GM23248 (cell line): Measurements from ENCODE around the gene PIP5KL1. TPM values are rescaled to one million over a fixed set of nuclear protein-coding genes. Genes with fewer than 3 reads are reported as not detected.

Source experiments
- DNase-seq: peaks from one replicate; pipeline ENCODE4 v3.0.0-alpha.2; 2015
- H2AFZ ChIP-seq: fragments of 200-600 bp; sonication (generic); 2 replicates; pipeline ENCODE4 v1.6.1; 2016; ENCODE audit warnings: antibody characterized with exemption
- H3F3A ChIP-seq: fragments of 200-600 bp; sonication (generic); 2 replicates; pipeline ENCODE4 v1.6.1; 2016; ENCODE audit warnings: mild to moderate bottlenecking, antibody characterized with exemption, mixed run types; ENCODE audit not compliant: insufficient read depth
- H3K27ac ChIP-seq: fragments of 200-600 bp; sonication (generic); 2 replicates; pipeline ENCODE4 v1.5.1; 2016; ENCODE audit warnings: mild to moderate bottlenecking
- H3K27me3 ChIP-seq: fragments of 200-600 bp; sonication (generic); replicated peaks from 2 replicates; pipeline ENCODE4 v1.6.1; 2016; ENCODE audit warnings: mild to moderate bottlenecking; ENCODE audit not compliant: insufficient read depth
- H3K36me3 ChIP-seq: fragments of 200-600 bp; sonication (generic); 2 replicates; pipeline ENCODE4 v1.6.1; 2016; ENCODE audit warnings: low read depth, mild to moderate bottlenecking
- H3K4me1 ChIP-seq: fragments of 200-600 bp; sonication (generic); 2 replicates; pipeline ENCODE4 v1.6.1; 2016; ENCODE audit warnings: mild to moderate bottlenecking; ENCODE audit not compliant: insufficient read depth
- H3K4me2 ChIP-seq: fragments of 200-600 bp; sonication (generic); one replicate; pipeline ENCODE4 v1.6.1; 2016; ENCODE audit warnings: mild to moderate bottlenecking; ENCODE audit not compliant: unreplicated experiment
- H3K4me3 ChIP-seq: fragments of 200-600 bp; sonication (generic); 2 replicates; pipeline ENCODE4 v1.5.1; 2016; ENCODE audit warnings: mild to moderate bottlenecking
- H3K79me2 ChIP-seq: fragments of 200-600 bp; sonication (generic); 2 replicates; pipeline ENCODE4 v1.6.1; 2016; ENCODE audit warnings: mild to moderate bottlenecking; ENCODE audit not compliant: insufficient read depth
- H3K9ac ChIP-seq: fragments of 200-600 bp; sonication (generic); 2 replicates; pipeline ENCODE4 v1.6.1; 2016; ENCODE audit warnings: mild to moderate bottlenecking
- H3K9me2 ChIP-seq: fragments of 200-600 bp; sonication (generic); 2 replicates; pipeline ENCODE4 v1.6.1; 2016; ENCODE audit warnings: mixed run types, mild to moderate bottlenecking, moderate library complexity; ENCODE audit not compliant: insufficient read depth
- H3K9me3 ChIP-seq: fragments of 200-600 bp; sonication (generic); one replicate; pipeline ENCODE4 v1.6.1; 2017; ENCODE audit warnings: low read depth
- H4K20me1 ChIP-seq: fragments of 200-600 bp; sonication (generic); 2 replicates; pipeline ENCODE4 v1.6.0; 2016; ENCODE audit not compliant: insufficient read depth
- EZH2 ChIP-seq: fragments of 200-600 bp; sonication (generic); IDR thresholded peaks from 2 replicates; pipeline ENCODE4 v1.6.1; 2018; ENCODE audit warnings: antibody characterized with exemption, mild to moderate bottlenecking; ENCODE audit not compliant: insufficient read depth, poor library complexity, severe bottlenecking
- EZH2phosphoT487 ChIP-seq: fragments of 200-600 bp; sonication (generic); IDR thresholded peaks from 2 replicates; pipeline ENCODE4 v1.6.1; 2018; ENCODE audit warnings: antibody characterized with exemption, moderate library complexity, mild to moderate bottlenecking, low read depth; ENCODE audit not compliant: insufficient read depth
- WGBS, 2 experiments: methylation state at CpG; one replicate each; pipeline ENCODE4 v1.1.6; 2015 to 2017; ENCODE audit warnings: low lambda C conversion rate in 2 of 2, low coverage in 1 of 2; ENCODE audit errors: missing lambda C conversion rate in 2 of 2; 5-methylcytosine and 5-hydroxymethylcytosine counted together
- in situ Hi-C: fragments of 300-500 bp; cut with MboI; formaldehyde crosslinking; loops from 2 replicates; pipeline ENCODE4 v1.15.0; 2020
- polyA plus RNA-seq: library from polyadenylated mRNA; unstranded; fragments of >200 nt; fragmentation: Nextera tagmentation; extraction: Ambion mirVana; gene quantifications from 2 replicates; pipeline ENCODE4 v1.2.1, GENCODE V29; 2016
- total RNA-seq: library from RNA; depleted of rRNA; stranded (reverse); fragments of >200 nt; shearing (Covaris generic); gene quantifications from 2 replicates; pipeline ENCODE4 v1.2.3, GENCODE V29; 2014

The PIP5KL1 gene
- total and polyA plus RNA-seq, 2 experiments from 2014 or later: 5.5 to 8.8 TPM

DNA sequence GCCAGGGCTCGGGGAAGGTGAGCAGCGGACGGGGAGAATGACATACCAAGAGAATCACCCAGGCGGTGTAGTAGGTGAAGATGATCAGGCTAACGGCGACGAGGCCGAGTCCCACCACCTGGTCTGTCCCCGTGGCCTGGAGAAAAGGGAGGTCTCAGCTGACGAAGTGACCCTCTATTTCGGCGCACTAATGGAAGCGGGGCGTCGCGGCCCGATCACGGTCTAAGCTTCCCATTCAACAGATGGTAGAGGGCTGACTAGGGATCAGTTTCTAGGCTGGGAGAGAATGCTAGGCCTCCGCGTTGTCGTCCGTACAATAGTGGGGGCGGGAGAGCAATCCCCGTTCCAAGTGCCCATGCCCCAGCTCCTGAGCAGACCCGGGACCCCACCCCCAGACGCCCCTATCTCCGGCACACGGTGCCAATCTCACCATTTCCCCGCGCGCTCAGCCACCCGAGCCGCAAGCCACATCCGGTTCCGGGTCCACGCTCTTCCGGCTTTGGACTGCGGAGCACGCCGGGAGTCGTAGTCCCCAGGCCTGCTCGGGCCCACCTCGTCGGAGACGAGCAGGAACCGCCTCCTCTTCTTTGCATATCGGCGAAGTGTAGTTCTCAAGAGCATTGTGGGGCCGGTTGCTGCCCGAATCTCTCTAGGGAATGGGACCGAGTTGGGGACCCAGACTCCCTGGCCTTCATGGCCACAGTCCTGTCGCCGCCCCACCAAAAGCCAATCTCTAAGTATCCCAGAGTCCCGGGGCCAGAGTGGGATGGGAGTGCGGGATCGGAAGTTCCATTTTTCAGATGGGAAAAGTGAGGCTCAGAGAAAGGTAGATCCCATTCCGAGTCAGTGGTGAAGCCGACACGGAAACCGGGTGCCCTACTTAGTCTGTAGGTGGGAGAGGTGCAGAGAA, 7.1 kb upstream of the PIP5KL1 start, which contains the start of gene DPM2:
TSS of gene DPM2 (minus strand) at position 467 of the 910 bp plus-strand sequence. CDS start at position 433, 34 bp downstream.
- Histone ChIP-seq H3K9ac (peak within 1 kb of the TSS; percentile 88), H3K4me3 (peak within 1 kb of the TSS; percentile 84), H3K4me1 (peaks cover 23% of the 10 kb centered on the region), H3K9me2 (no peaks in the 10 kb centered on the region), H3F3A (peaks cover 6% of the 10 kb centered on the region; the same call in 1 of the 2 replicates), H3K4me2 (peak within 1 kb of the TSS; percentile 80), H3K27ac (peak within 1 kb of the TSS; percentile 55), H3K79me2 (peaks cover 42% of the 10 kb centered on the region), H3K9me3 (no peaks in the 10 kb centered on the region), H2AFZ (peak within 1 kb of the TSS; percentile 87), H4K20me1 (no peaks in the 10 kb centered on the region), H3K27me3 (no peaks in the 10 kb centered on the region), H3K36me3 (no peaks in the 10 kb centered on the region; the same call in 1 of the 2 replicates)
- TF ChIP-seq EZH2 (no peak), EZH2phosphoT487 (no peak)
- in situ Hi-C loops: no loop called here
- DNase-seq: peak; percentile 96
- 2% methylated on average over 59 to 60 of the region's 60 CpGs for WGBS, 2 experiments

DNA sequence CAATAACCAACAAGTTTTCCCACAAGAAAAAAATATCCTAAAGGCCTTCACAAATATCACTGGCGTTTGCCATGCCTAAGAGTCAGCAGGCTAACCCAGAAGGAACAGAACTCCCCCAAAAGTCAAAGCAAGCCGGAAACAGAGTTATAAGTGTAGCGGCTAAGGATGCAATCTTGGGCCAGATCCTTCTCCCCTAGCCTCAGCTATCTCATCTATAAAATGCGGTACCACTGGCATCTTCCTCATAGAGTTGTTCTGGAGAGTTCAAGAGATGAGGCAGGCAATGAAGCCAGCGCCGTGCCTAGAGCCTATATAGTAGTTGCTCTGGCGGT, 6.4 kb upstream of the PIP5KL1 start:
- H3K9me3 ChIP-seq: no peaks in the 10 kb centered on the region
- in situ Hi-C loops: no loop called here

DNA sequence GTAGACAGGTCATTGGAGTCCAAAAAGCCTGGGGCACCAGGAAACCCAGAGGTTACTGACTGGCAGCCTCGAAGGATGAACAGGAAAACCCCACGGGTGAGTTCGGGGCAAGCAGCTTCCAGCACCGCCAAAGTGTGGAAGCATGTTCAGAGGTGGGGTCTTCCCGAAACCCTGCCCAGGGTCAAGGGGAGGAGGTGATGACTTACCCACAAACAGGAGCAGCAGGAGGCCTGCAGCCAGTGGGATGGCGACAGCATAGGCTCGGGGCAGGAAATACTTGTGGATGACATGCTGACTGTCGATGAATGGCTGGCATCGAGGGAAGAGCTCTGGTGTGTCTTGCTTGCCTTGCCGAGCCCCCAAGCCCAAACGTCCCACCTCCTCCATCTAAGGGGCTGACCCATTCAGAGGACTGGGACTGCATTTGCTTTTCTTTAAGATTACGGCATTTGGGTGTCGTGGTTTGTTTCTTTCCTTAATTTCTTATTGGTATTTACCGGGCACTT, 5.8 kb upstream of the PIP5KL1 start:
- Histone ChIP-seq H3K9ac (peak overlapping the region; percentile 88), H3K36me3 (no peaks in the 10 kb centered on the region; the same call in 1 of the 2 replicates), H2AFZ (no peak overlapping the region), H3F3A (peaks cover 12% of the 10 kb centered on the region; the same call in 1 of the 2 replicates), H3K27ac (peak overlapping the region; percentile 55), H3K4me1 (peaks cover 32% of the 10 kb centered on the region), H3K4me2 (peak overlapping the region; percentile 80), H3K79me2 (peaks cover 42% of the 10 kb centered on the region), H3K4me3 (peak overlapping the region; percentile 84), H4K20me1 (no peaks in the 10 kb centered on the region), H3K27me3 (no peaks in the 10 kb centered on the region), H3K9me2 (no peaks in the 10 kb centered on the region), H3K9me3 (no peaks in the 10 kb centered on the region)
- 71% methylated on average over 14 of the region's 14 CpGs for WGBS, 2 experiments
- TF ChIP-seq EZH2 (no peak), EZH2phosphoT487 (no peak)
- no peak for DNase-seq
- in situ Hi-C loops: no loop called here

More for the DNA sequence above, 6.4 kb upstream of the PIP5KL1 start:
- 0 to 3% methylated on average over 7 of the region's 7 CpGs for WGBS, 2 experiments
- no peaks in the 10 kb centered on the region for H3K9me2 ChIP-seq
- peak overlapping the region; percentile 80 for H3K4me2 ChIP-seq
- H3K4me3 ChIP-seq: peak overlapping the region; percentile 84
- no peak for DNase-seq
- H3K79me2 ChIP-seq: peaks cover 42% of the 10 kb centered on the region
- peaks cover 26% of the 10 kb centered on the region for H3K4me1 ChIP-seq
- peak overlapping the region; percentile 88 for H3K9ac ChIP-seq
- no peaks in the 10 kb centered on the region for H4K20me1 ChIP-seq
- H3K36me3 ChIP-seq: no peaks in the 10 kb centered on the region; the same call in 1 of the 2 replicates
- peak overlapping the region; percentile 87 for H2AFZ ChIP-seq
- TF ChIP-seq EZH2: no peak
- TF ChIP-seq EZH2phosphoT487: no peak
- H3K27me3 ChIP-seq: no peaks in the 10 kb centered on the region
- H3K27ac ChIP-seq: peak overlapping the region; percentile 55
- H3F3A ChIP-seq: peaks cover 6% of the 10 kb centered on the region; the same call in 1 of the 2 replicates

DNA sequence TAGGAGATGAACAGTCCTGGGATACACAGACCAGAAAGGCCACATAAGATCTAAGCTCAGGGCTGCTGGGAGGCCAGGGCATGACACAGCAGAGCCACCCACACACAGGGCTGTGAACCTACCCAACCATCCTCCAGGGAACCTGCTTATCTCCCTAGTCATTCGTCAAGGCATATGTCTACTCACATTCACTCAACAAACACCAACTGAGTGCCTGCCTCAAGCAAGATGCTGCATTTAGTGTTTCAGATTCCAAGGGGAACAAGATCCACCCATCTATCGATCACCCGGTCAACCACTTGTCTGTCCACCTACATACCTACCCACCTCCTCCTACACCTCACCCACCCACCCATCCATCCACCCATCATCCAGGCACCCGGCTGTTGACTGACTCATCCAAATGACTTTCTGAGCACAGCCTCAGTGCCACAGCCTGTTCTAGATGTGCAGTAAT, 5.2 kb upstream of the PIP5KL1 start:
- in situ Hi-C loops: no loop called here
- 48 to 53% methylated on average over 4 of the region's 4 CpGs for WGBS, 2 experiments
- peaks cover 18% of the 10 kb centered on the region; the same call in 1 of the 2 replicates for H3F3A ChIP-seq
- peaks cover 42% of the 10 kb centered on the region for H3K79me2 ChIP-seq
- H3K36me3 ChIP-seq: no peaks in the 10 kb centered on the region; the same call in 1 of the 2 replicates
- peak overlapping the region; percentile 80 for H3K4me2 ChIP-seq
- peak overlapping the region; percentile 55 for H3K27ac ChIP-seq
- no peak overlapping the region for H2AFZ ChIP-seq
- TF ChIP-seq EZH2: no peak
- TF ChIP-seq EZH2phosphoT487: no peak
- DNase-seq: peak; percentile 85
- H3K9me2 ChIP-seq: no peaks in the 10 kb centered on the region
- peaks cover 38% of the 10 kb centered on the region for H3K4me1 ChIP-seq
- H3K27me3 ChIP-seq: no peaks in the 10 kb centered on the region
- peak overlapping the region; percentile 84 for H3K4me3 ChIP-seq
- no peaks in the 10 kb centered on the region for H3K9me3 ChIP-seq
- peak overlapping the region; percentile 88 for H3K9ac ChIP-seq
- no peaks in the 10 kb centered on the region for H4K20me1 ChIP-seq
